Mesothelial cell of epicardium (in vitro differentiated cells): ENCODE results near the gene CASZ1. TPM values are rescaled to one million over a fixed set of nuclear protein-coding genes. Genes with fewer than 3 reads are reported as not detected.

Source experiments
- DNase-seq, 2 experiments: peaks; one replicate each; pipeline ENCODE4 v3.0.0; 2021; ENCODE audit warnings: low spot score in 2 of 2; ENCODE audit not compliant: unreplicated experiment in 2 of 2
- H3K27ac Mint-ChIP-seq: 2 replicates; pipeline ENCODE4 v1.8.0; 2021; ENCODE audit warnings: mixed read lengths
- H3K27me3 Mint-ChIP-seq: 2 replicates; pipeline ENCODE4 v1.8.0; 2021; ENCODE audit warnings: low read depth, mixed read lengths
- H3K36me3 Mint-ChIP-seq: 2 replicates; pipeline ENCODE4 v1.8.0; 2021; ENCODE audit warnings: mixed read lengths
- H3K4me1 Mint-ChIP-seq: 2 replicates; pipeline ENCODE4 v1.8.0; 2021; ENCODE audit warnings: mixed read lengths
- H3K4me3 Mint-ChIP-seq: 2 replicates; pipeline ENCODE4 v1.8.0; 2021; ENCODE audit warnings: mild to moderate bottlenecking, moderate library complexity, mixed read lengths
- H3K9me3 Mint-ChIP-seq: 2 replicates; pipeline ENCODE4 v1.8.0; 2021; ENCODE audit warnings: mixed read lengths
- total RNA-seq: library from RNA; stranded (reverse); gene quantifications from 3 replicates; pipeline ENCODE4 v1.2.1, GENCODE V29; 2021
- TF ChIP-seq, protein P1 (sequence below): fragments of 200-600 bp; sonication (generic); IDR thresholded peaks from one replicate; pipeline ENCODE4 v1.5.0; 2021; ENCODE audit warnings: antibody characterized with exemption; ENCODE audit not compliant: unreplicated experiment

The CASZ1 gene
- total RNA-seq, 1 donor from 2014 or later = 8.9 TPM

- Mint-ChIP-seq H3K27ac (no peak overlapping the region), H3K9me3 (no peaks in the 10 kb centered on the region), H3K4me1 (peaks cover 6% of the 10 kb centered on the region), H3K36me3 (peaks cover 10% of the 10 kb centered on the region), H3K27me3 (no peaks in the 10 kb centered on the region), H3K4me3 (no peak overlapping the region)
- peak in 1 of 2 experiments; percentile 10 for DNase-seq
- TF ChIP-seq, protein P1, sequence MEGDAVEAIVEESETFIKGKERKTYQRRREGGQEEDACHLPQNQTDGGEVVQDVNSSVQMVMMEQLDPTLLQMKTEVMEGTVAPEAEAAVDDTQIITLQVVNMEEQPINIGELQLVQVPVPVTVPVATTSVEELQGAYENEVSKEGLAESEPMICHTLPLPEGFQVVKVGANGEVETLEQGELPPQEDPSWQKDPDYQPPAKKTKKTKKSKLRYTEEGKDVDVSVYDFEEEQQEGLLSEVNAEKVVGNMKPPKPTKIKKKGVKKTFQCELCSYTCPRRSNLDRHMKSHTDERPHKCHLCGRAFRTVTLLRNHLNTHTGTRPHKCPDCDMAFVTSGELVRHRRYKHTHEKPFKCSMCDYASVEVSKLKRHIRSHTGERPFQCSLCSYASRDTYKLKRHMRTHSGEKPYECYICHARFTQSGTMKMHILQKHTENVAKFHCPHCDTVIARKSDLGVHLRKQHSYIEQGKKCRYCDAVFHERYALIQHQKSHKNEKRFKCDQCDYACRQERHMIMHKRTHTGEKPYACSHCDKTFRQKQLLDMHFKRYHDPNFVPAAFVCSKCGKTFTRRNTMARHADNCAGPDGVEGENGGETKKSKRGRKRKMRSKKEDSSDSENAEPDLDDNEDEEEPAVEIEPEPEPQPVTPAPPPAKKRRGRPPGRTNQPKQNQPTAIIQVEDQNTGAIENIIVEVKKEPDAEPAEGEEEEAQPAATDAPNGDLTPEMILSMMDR = no peak
Measured at GRCh38 chr1:10630661-10631120, 165.8 kb downstream of the CASZ1 start.

- H3K27ac Mint-ChIP-seq = no peak overlapping the region
- TF ChIP-seq, protein P1 = no peak
- no peak overlapping the region for H3K4me3 Mint-ChIP-seq
- peak in 1 of 2 experiments; percentile 17 for DNase-seq
- H3K27me3 Mint-ChIP-seq = no peaks in the 10 kb centered on the region
- H3K4me1 Mint-ChIP-seq = peaks cover 2% of the 10 kb centered on the region
- H3K36me3 Mint-ChIP-seq = peaks cover 10% of the 10 kb centered on the region
- H3K9me3 Mint-ChIP-seq = no peaks in the 10 kb centered on the region
Measured at GRCh38 chr1:10629816-10630571, 166.5 kb downstream of the CASZ1 start.

DNA sequence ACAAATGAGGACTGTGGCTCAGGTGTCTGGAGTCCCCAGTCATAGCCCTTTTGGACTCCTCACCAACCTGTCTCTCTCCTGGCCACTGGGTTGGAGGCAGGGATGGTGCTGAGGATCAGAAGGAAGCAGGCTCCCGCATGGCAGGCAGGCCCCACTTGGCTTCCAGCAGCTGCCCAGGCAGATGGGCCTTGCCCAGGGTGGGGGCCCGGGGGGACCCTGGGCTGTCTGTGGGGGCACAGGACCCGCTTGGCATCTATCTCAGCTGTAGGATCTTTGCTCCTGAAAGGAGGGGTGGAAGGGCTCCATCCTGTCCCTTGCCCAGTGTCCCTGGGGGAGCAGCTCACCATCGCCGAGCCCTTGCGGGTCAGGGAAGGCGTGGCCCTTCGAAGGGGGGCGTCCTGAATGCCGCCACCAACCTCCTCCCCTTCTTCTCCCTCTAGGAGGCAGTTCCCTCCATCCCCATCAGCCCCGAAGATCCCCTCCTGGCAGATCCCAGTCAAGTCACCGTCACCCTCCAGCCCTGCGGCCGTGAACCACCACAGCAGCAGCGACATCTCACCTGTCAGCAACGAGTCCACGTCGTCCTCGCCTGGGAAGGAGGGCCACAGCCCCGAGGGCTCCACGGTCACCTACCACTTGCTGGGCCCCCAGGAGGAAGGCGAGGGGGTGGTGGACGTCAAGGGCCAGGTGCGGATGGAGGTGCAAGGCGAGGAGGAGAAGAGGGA is 167.2 kb downstream of the CASZ1 start:
- peaks cover 10% of the 10 kb centered on the region for H3K36me3 Mint-ChIP-seq
- H3K4me1 Mint-ChIP-seq = peaks cover 2% of the 10 kb centered on the region
- DNase-seq = peak in 1 of 2 experiments; percentile 16
- TF ChIP-seq, protein P1 = no peak
- H3K27ac Mint-ChIP-seq = no peak overlapping the region
- H3K9me3 Mint-ChIP-seq = no peaks in the 10 kb centered on the region
- no peak overlapping the region for H3K4me3 Mint-ChIP-seq
- no peaks in the 10 kb centered on the region for H3K27me3 Mint-ChIP-seq

DNA sequence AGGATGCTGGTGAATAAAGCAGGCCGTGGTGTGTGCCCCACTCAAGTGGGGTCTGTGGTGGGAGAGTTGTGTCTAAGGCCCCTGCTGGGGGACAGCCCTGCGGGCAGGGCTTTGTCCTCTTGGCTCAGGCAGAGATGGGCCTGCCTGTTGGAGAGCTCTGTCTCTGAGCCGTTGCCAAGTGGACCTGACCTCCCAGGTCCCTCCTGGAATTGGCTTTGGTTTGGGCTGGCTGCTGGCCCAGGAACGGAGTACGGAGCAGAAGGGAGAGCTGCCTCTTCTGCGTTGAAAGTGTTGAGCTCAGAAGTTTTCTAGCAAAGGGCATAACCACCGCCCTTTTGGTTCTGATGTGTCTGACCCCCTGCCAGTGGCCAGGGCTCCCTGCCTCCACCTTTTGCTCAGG is 167.8 kb downstream of the CASZ1 start:
- TF ChIP-seq, protein P1 = no peak
- H3K27ac Mint-ChIP-seq = no peak overlapping the region
- no peak for DNase-seq
- H3K4me3 Mint-ChIP-seq = no peak overlapping the region
- peaks cover 12% of the 10 kb centered on the region for H3K36me3 Mint-ChIP-seq
- H3K9me3 Mint-ChIP-seq = no peaks in the 10 kb centered on the region
- H3K27me3 Mint-ChIP-seq = no peaks in the 10 kb centered on the region
- peaks cover 2% of the 10 kb centered on the region for H3K4me1 Mint-ChIP-seq

DNA sequence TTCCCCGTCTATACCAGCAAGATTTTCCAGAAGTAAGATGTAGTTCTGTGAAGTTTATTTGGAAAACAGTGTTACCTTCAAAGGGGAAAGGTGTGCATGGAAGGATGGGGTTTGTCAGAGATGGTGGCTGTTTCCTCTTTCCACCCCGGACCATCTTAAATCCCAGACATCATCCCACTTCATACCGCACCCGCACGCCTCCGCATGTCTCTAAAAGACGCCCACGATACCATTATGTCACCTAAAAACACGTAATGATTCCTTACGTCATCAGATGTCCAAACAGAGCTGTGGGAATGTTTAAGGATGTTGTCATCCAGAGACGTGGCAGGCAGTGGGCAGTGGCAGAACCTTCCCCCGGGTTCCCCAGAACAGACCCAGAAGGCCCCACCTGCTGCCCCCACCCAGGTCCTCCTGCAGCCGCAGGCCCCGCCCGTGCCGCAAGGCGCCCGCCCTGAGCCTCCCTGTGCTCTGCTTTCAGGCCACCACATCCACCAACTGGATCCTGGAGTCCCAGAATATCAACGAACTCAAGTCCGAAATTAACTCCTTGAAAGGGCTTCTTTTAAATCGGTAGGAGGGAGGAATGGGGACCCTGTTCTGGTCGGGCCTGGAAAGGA is 169.5 kb downstream of the CASZ1 start:
- DNase-seq = no peak
- TF ChIP-seq, protein P1 = no peak
- Mint-ChIP-seq H3K4me3 (no peak overlapping the region), H3K4me1 (peaks cover 2% of the 10 kb centered on the region), H3K27me3 (no peaks in the 10 kb centered on the region), H3K36me3 (peaks cover 17% of the 10 kb centered on the region), H3K27ac (no peak overlapping the region), H3K9me3 (no peaks in the 10 kb centered on the region)
